PC-3 (cell line): ENCODE results near the gene CTTN. TPM values are rescaled to one million over a fixed set of nuclear protein-coding genes. Genes with fewer than 3 reads are reported as not detected.

ENCODE experiments used
- ATAC-seq: fragments of 200-7000 bp; cut with Tn5 transposase; 2 replicates; pipeline ENCODE4 v1.9.1; 2020; ENCODE audit warnings: mild to moderate bottlenecking, moderate library complexity
- BruUV-seq: library from RNA; stranded (reverse); fragments of 400-500 nt; replicated peaks from 2 replicates; lab custom pipeline; 2021; lab: Mats Ljungman, UMichigan
- CTCF ChIA-PET: fragments of 300-600 bp; sonication (Branson Sonifier 250); formaldehyde crosslinking; loops from one replicate; lab custom pipeline; 2022; ENCODE audit warnings: antibody characterized with exemption; lab: Charles Lee
- POLR2A ChIA-PET: fragments of 300-600 bp; sonication (Branson Sonifier 250); formaldehyde crosslinking; loops from one replicate; lab custom pipeline; 2022; ENCODE audit warnings: antibody characterized with exemption; ENCODE audit not compliant: unreplicated experiment; lab: Charles Lee
- DNase-seq: peaks from one replicate; pipeline ENCODE4 v3.0.0-alpha.2; 2015
- H2AFZ ChIP-seq: fragments of 300-600 bp; sonication (generic); 2 replicates; pipeline ENCODE4 v1.6.0; 2016; ENCODE audit warnings: antibody characterized with exemption, low read length
- H3F3A ChIP-seq: fragments of 300-600 bp; sonication (generic); one replicate; pipeline ENCODE4 v1.6.0; 2017; ENCODE audit warnings: antibody characterized with exemption, low read length, control low read depth, mild to moderate bottlenecking; ENCODE audit not compliant: unreplicated experiment
- H3K27ac ChIP-seq: fragments of 300-600 bp; sonication (generic); 2 replicates; pipeline ENCODE4 v1.5.1; 2016; ENCODE audit warnings: mild to moderate bottlenecking, low read length
- H3K27me3 ChIP-seq: fragments of 300-600 bp; sonication (generic); 2 replicates; pipeline ENCODE4 v1.6.1; 2016; ENCODE audit warnings: low read length, mixed read lengths
- H3K36me3 ChIP-seq: fragments of 300-600 bp; sonication (generic); 2 replicates; pipeline ENCODE4 v1.6.1; 2016; ENCODE audit warnings: low read depth, mixed run types, low read length, mixed read lengths
- H3K4me1 ChIP-seq: fragments of 300-600 bp; sonication (generic); 2 replicates; pipeline ENCODE4 v1.5.1; 2016; ENCODE audit warnings: low read length; ENCODE audit not compliant: insufficient read depth
- H3K4me2 ChIP-seq: fragments of 300-600 bp; sonication (generic); 2 replicates; pipeline ENCODE4 v1.6.0; 2016; ENCODE audit warnings: low read length
- H3K4me3 ChIP-seq: fragments of 300-600 bp; sonication (generic); 2 replicates; pipeline ENCODE4 v1.5.1; 2016; ENCODE audit warnings: mild to moderate bottlenecking, low read length, mixed read lengths
- H3K79me2 ChIP-seq: fragments of 300-600 bp; sonication (generic); 2 replicates; pipeline ENCODE4 v1.6.1; 2017; ENCODE audit warnings: low read length, mixed read lengths
- H3K9ac ChIP-seq: fragments of 300-600 bp; sonication (generic); 2 replicates; pipeline ENCODE4 v1.6.0; 2016; ENCODE audit warnings: mild to moderate bottlenecking, low read length
- H3K9me2 ChIP-seq: fragments of 300-600 bp; sonication (generic); replicated peaks from 2 replicates; pipeline ENCODE4 v1.6.1; 2016; ENCODE audit warnings: mixed run types, low read length, mixed read lengths
- H3K9me3 ChIP-seq: fragments of 300-600 bp; sonication (generic); 2 replicates; pipeline ENCODE4 v1.6.1; 2016; ENCODE audit warnings: low read length, mixed read lengths
- H4K20me1 ChIP-seq: fragments of 300-600 bp; sonication (generic); 2 replicates; pipeline ENCODE4 v1.6.1; 2016; ENCODE audit warnings: low read length, mixed read lengths
- CTCF ChIP-seq: fragments of 300-600 bp; sonication (generic); conservative IDR thresholded peaks from 2 replicates; pipeline ENCODE4 v1.5.1; 2017; ENCODE audit warnings: antibody characterized with exemption, low read depth, mild to moderate bottlenecking, low read length
- EZH2 ChIP-seq: fragments of 300-600 bp; sonication (generic); IDR thresholded peaks from one replicate; pipeline ENCODE4 v1.6.1; 2017; ENCODE audit warnings: antibody characterized with exemption, mild to moderate bottlenecking, low read length; ENCODE audit not compliant: unreplicated experiment
- EZH2phosphoT487 ChIP-seq: fragments of 300-600 bp; sonication (generic); IDR thresholded peaks from 2 replicates; pipeline ENCODE4 v1.6.1; 2018; ENCODE audit warnings: mild to moderate bottlenecking, antibody characterized with exemption, low read length, borderline replicate concordance
- intact Hi-C: fragments of 100-400 bp; cut with micrococcal nuclease; formaldehyde crosslinking; loops from 2 replicates; pipeline ENCODE4 v1.9.0; 2023
- total RNA-seq: library from RNA; depleted of rRNA; stranded (reverse); fragments of >200 nt; gene quantifications from 2 replicates; pipeline ENCODE4 v1.2.3, GENCODE V29; 2014

The CTTN gene
- total RNA-seq, 1 experiment from 2014 or later: 244 TPM

GRCh38 chr11:70435765-70436500 lies 37.6 kb downstream of the CTTN start:
- ATAC-seq (no peak), DNase-seq (no peak)
- Histone ChIP-seq H2AFZ (no peak overlapping the region), H4K20me1 (0 out of 2 replicates have a peak, but pooled peaks cover 4% of the 10 kb centered on the region), H3K9me3 (no peaks in the 10 kb centered on the region), H3F3A (no peaks in the 10 kb centered on the region), H3K9me2 (no peaks in the 10 kb centered on the region), H3K27ac (no peak overlapping the region), H3K4me2 (no peak overlapping the region), H3K27me3 (no peaks in the 10 kb centered on the region), H3K4me1 (no peaks in the 10 kb centered on the region), H3K79me2 (no peaks in the 10 kb centered on the region), H3K4me3 (no peak overlapping the region), H3K36me3 (peaks cover 58% of the 10 kb centered on the region), H3K9ac (no peak overlapping the region)
- ChIA-PET CTCF (no interaction called here), POLR2A (no interaction called here)
- intact Hi-C loops: no loop called here
- BruUV-seq: no TSS peak
- TF ChIP-seq EZH2 (no peak), EZH2phosphoT487 (no peak), CTCF (no peak)

- ChIA-PET POLR2A (no interaction called here), CTCF (no interaction called here)
- intact Hi-C loops: no loop called here
- ATAC-seq (no peak), DNase-seq (no peak)
- Histone ChIP-seq H3K27ac (no peak overlapping the region), H3K27me3 (no peaks in the 10 kb centered on the region), H3K4me3 (no peak overlapping the region), H2AFZ (no peak overlapping the region), H4K20me1 (0 out of 2 replicates have a peak, but pooled peaks cover 4% of the 10 kb centered on the region), H3K36me3 (peaks cover 53% of the 10 kb centered on the region), H3K4me1 (no peaks in the 10 kb centered on the region), H3K4me2 (no peak overlapping the region), H3K9me2 (no peaks in the 10 kb centered on the region), H3F3A (no peaks in the 10 kb centered on the region), H3K79me2 (no peaks in the 10 kb centered on the region), H3K9me3 (no peaks in the 10 kb centered on the region), H3K9ac (no peak overlapping the region)
- BruUV-seq: no TSS peak
- no peak for TF ChIP-seq EZH2phosphoT487
- no peak for TF ChIP-seq EZH2
- no peak for TF ChIP-seq CTCF
These were observed 38.2 kb downstream of the CTTN start for GRCh38 chr11:70436501-70436860.

DNA sequence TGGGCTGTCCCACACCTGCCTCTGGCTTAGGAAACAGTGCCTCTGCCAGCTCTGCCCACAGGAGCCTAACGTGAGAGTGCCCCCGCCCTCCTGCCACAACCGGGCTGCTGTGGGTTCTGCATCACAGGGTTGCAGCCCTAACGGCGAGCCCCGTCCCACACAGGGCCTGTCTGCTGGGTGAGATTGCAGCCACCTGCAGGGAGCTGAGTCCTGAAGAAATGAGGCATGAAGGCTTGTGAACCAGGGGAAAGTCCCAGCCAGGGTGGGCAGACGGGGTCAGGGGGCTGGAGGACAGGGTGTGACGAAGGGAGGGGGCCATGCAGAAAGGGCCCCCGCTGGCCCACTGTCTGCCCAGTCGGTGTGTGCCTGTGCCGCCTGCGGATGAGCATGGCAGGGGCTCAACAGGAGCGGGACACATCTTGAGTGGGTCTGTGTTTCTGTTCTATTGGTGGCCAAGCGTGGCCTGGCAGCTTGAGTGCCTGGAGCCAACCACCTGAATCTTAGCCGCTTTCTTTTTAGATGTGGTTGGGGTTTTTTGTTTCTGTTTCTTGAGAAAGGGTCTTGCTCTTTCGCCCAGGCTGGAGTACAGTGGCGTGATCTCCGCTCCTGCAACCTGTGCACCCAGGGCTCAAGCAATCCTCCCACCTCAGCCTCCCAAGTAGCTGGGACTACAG lies 38.9 kb downstream of the CTTN start:
- no peaks in the 10 kb centered on the region for H3K9me3 ChIP-seq
- H3K27me3 ChIP-seq: no peaks in the 10 kb centered on the region
- no peak for DNase-seq
- intact Hi-C loops: no loop called here
- H3K4me3 ChIP-seq: no peak overlapping the region
- H3K9me2 ChIP-seq: no peaks in the 10 kb centered on the region
- no peaks in the 10 kb centered on the region for H3K4me1 ChIP-seq
- H2AFZ ChIP-seq: no peak overlapping the region
- no peak overlapping the region for H3K27ac ChIP-seq
- H3K36me3 ChIP-seq: peaks cover 46% of the 10 kb centered on the region
- H3K79me2 ChIP-seq: no peaks in the 10 kb centered on the region
- no peak for ATAC-seq
- no peaks in the 10 kb centered on the region for H3F3A ChIP-seq
- ChIA-PET CTCF (no interaction called here), POLR2A (no interaction called here)
- TF ChIP-seq EZH2phosphoT487: no peak
- no peak for TF ChIP-seq CTCF
- TF ChIP-seq EZH2: no peak
- BruUV-seq: no TSS peak
- H3K9ac ChIP-seq: no peak overlapping the region
- H4K20me1 ChIP-seq: 0 out of 2 replicates have a peak, but pooled peaks cover 3% of the 10 kb centered on the region
- no peak overlapping the region for H3K4me2 ChIP-seq
